K562 (cell line): ENCODE results near the gene MAD2L1BP. TPM values are rescaled to one million over a fixed set of nuclear protein-coding genes. Genes with fewer than 3 reads are reported as not detected.

Experiments
- BHLHE40 ChIP-seq: IDR thresholded peaks from 2 replicates; pipeline ENCODE4 v1.6.1; 2011; ENCODE audit warnings: low read length, improper control_type of control experiment
- CREB1 ChIP-seq, 2 experiments: sonication (generic) in 1 of 2; formaldehyde crosslinking in 1 of 2; IDR thresholded peaks; 2 replicates each; pipeline versions ENCODE4 v1.6.1 to v1.8.0; 2012 to 2022; ENCODE audit warnings: inconsistent platforms in 1 of 2, mild to moderate bottlenecking in 1 of 2, missing genetic modification reagents in 1 of 2, moderate library complexity in 1 of 2
- GABPB1 ChIP-seq: sonication (generic); formaldehyde crosslinking; IDR thresholded peaks from 2 replicates; pipeline ENCODE4 v1.8.0; 2022; ENCODE audit warnings: mild to moderate bottlenecking, missing genetic modification reagents
- NEUROD1 ChIP-seq: fragments of 150-350 bp; IDR thresholded peaks from 2 replicates; pipeline ENCODE4 v1.6.1; 2014; ENCODE audit warnings: borderline replicate concordance, low read length, low read depth; ENCODE audit not compliant: partially characterized antibody
- POLR2AphosphoS2 ChIP-seq: IDR thresholded peaks from 2 replicates; pipeline ENCODE4 v1.6.1; 2012; ENCODE audit warnings: low read length, improper control_type of control experiment
- STAG1 ChIP-seq: sonication (generic); formaldehyde crosslinking; IDR thresholded peaks from 2 replicates; pipeline ENCODE4 v1.5.0; 2020; ENCODE audit warnings: missing genetic modification reagents, borderline replicate concordance
- TEAD4 ChIP-seq, 2 experiments: sonication (generic) in 1 of 2; formaldehyde crosslinking in 1 of 2; IDR thresholded peaks; 2 replicates each; pipeline versions ENCODE4 v1.6.1 to v1.8.0; 2012 to 2022; ENCODE audit warnings: borderline replicate concordance in 1 of 2, inconsistent platforms in 1 of 2, low read length in 1 of 2, mild to moderate bottlenecking in 1 of 2, missing genetic modification reagents in 1 of 2
- ZNF316 ChIP-seq: fragments of 450-650 bp; IDR thresholded peaks from 2 replicates; pipeline ENCODE4 v1.6.1; 2016
- ZSCAN29 ChIP-seq: fragments of 450-650 bp; IDR thresholded peaks from 2 replicates; pipeline ENCODE4 v1.6.1; 2017
- polyA plus RNA-seq, 8 experiments: library from polyadenylated mRNA; depleted of rRNA in 4 of 8; stranded (reverse) in 5 of 8; unstranded in 3 of 8; fragments of >200 nt; fragmentation: Nextera tagmentation in 2 of 8; fragmentation: Illumina TruSeq in 1 of 8; extraction: Ambion mirVana in 2 of 8; extraction: Trizol in 1 of 8; gene quantifications; 2 replicates each; pipeline versions ENCODE4 v1.2.1 to v1.2.3, GENCODE V29; 2011 to 2014; ENCODE audit warnings: inconsistent platforms in 1 of 8, missing spikeins in 1 of 8
- total RNA-seq, 7 experiments: library from RNA; depleted of rRNA in 6 of 7; stranded (reverse); fragments of >200 nt in 6 of 7; fragmentation: Illumina TruSeq in 2 of 7; extraction: Trizol in 2 of 7; gene quantifications; 2 replicates each; pipeline versions ENCODE4 v1.2.1 to v1.2.3, GENCODE V29; 2011 to 2021; ENCODE audit warnings: low replicate concordance in 1 of 7
- TF ChIP-seq, protein P1 (sequence below): fragments of 450-650 bp; IDR thresholded peaks from 2 replicates; pipeline ENCODE4 v1.7.1; 2018; ENCODE audit warnings: mild to moderate bottlenecking, low read depth; ENCODE audit not compliant: partially characterized antibody
- TF ChIP-seq, protein P2 (sequence below): sonication (generic); formaldehyde crosslinking; IDR thresholded peaks from 2 replicates; pipeline ENCODE4 v1.8.0; 2022; ENCODE audit warnings: mild to moderate bottlenecking, missing genetic modification reagents
- TF ChIP-seq, protein P3 (sequence below): fragments of 450-650 bp; formaldehyde crosslinking; IDR thresholded peaks from 2 replicates; pipeline ENCODE4 v1.4.0; 2020; ENCODE audit warnings: mild to moderate bottlenecking, moderate library complexity

MAD2L1BP gene
- total and polyA plus RNA-seq, 9 of the 15 experiments (the other 6 are each of a cell fraction or from before 2014, with no cell fraction given) = 69.7 to 321 (median 111) TPM

DNA sequence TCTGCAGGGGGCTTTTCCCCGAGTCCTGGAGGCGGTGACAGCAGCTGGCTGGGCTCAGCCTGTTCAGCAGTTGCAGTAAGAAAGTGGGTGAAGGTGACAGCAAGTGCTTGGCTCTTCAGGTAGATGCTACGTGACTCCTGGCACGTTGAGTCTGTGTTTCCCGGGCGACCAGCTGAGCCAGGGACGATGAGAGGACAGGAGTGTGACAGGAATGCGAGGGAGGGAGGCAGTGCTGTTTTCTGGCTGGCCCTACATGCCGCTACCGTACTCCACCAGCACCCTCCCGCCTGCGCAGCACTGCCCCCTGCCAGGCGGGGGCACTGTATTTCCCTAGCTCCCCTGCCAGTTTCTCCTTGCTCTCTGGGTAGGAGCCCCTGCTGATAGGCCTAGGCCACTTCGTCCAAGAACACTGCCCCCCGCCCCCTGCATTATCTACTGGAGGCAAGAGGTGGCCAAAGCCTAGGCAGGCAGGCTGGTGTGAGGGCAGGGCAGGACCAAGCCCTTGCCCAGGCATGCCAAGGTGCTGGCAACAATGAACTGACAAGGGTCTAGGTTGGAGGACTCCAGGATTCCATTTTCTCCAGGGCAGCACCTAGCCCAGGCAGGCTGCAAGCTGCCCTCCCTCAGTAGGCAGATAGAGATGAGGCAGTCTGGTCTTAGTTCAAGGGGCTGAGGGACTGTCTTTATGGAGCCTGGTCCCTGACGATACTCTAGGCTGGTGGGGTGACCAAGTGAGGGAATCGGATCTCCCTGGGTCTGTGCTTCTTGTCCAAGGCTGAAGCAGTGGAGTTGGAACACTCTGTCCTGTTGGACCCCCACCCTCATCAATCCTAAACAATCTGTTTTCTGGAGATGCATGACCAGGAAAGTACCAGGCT lies 32.8 kb downstream of the MAD2L1BP start (continued):
- TF ChIP-seq, protein P1, sequence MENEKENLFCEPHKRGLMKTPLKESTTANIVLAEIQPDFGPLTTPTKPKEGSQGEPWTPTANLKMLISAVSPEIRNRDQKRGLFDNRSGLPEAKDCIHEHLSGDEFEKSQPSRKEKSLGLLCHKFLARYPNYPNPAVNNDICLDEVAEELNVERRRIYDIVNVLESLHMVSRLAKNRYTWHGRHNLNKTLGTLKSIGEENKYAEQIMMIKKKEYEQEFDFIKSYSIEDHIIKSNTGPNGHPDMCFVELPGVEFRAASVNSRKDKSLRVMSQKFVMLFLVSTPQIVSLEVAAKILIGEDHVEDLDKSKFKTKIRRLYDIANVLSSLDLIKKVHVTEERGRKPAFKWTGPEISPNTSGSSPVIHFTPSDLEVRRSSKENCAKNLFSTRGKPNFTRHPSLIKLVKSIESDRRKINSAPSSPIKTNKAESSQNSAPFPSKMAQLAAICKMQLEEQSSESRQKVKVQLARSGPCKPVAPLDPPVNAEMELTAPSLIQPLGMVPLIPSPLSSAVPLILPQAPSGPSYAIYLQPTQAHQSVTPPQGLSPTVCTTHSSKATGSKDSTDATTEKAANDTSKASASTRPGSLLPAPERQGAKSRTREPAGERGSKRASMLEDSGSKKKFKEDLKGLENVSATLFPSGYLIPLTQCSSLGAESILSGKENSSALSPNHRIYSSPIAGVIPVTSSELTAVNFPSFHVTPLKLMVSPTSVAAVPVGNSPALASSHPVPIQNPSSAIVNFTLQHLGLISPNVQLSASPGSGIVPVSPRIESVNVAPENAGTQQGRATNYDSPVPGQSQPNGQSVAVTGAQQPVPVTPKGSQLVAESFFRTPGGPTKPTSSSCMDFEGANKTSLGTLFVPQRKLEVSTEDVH = peak; percentile 49
- no peak for TF ChIP-seq NEUROD1
- TF ChIP-seq STAG1 = 0 out of 2 replicates have a peak, but pooled peaks have one; percentile 11
- TF ChIP-seq CREB1 (IDR thresholded peaks at IDR 0.05) = no peak; the same call in none of the 2 replicates
- TF ChIP-seq CREB1 (CRISPR knock-in tag; IDR thresholded peaks at IDR 0.05) = peak; percentile 5; the same call in 1 of the 2 replicates
- TF ChIP-seq POLR2AphosphoS2 = peak; percentile 90
- TF ChIP-seq, protein P2, sequence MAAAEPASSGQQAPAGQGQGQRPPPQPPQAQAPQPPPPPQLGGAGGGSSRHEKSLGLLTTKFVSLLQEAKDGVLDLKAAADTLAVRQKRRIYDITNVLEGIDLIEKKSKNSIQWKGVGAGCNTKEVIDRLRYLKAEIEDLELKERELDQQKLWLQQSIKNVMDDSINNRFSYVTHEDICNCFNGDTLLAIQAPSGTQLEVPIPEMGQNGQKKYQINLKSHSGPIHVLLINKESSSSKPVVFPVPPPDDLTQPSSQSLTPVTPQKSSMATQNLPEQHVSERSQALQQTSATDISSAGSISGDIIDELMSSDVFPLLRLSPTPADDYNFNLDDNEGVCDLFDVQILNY (CRISPR knock-in tag) = 0 out of 2 replicates have a peak, but pooled peaks have one; percentile 56
- peak; percentile 50; the same call in 1 of the 2 replicates for TF ChIP-seq TEAD4 (IDR thresholded peaks at IDR 0.05; ENCODE audit: low read length)
- no peak for TF ChIP-seq TEAD4 (CRISPR knock-in tag; IDR thresholded peaks at IDR 0.05; ENCODE audit: borderline replicate concordance)
- peak; percentile 51 for TF ChIP-seq BHLHE40
- TF ChIP-seq, protein P3, sequence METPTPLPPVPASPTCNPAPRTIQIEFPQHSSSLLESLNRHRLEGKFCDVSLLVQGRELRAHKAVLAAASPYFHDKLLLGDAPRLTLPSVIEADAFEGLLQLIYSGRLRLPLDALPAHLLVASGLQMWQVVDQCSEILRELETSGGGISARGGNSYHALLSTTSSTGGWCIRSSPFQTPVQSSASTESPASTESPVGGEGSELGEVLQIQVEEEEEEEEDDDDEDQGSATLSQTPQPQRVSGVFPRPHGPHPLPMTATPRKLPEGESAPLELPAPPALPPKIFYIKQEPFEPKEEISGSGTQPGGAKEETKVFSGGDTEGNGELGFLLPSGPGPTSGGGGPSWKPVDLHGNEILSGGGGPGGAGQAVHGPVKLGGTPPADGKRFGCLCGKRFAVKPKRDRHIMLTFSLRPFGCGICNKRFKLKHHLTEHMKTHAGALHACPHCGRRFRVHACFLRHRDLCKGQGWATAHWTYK (CRISPR knock-in tag) = 0 out of 2 replicates have a peak, but pooled peaks have one; percentile 20
- no peak for TF ChIP-seq ZSCAN29
- TF ChIP-seq GABPB1 (CRISPR knock-in tag) = peak; percentile 1; the same call in 1 of the 2 replicates
- no peak for TF ChIP-seq ZNF316
